ENCODE data around the gene ZDHHC16. TPM values are rescaled to one million over a fixed set of nuclear protein-coding genes. Genes with fewer than 3 reads are reported as not detected.

ZDHHC16 gene
- total and polyA plus RNA-seq, 2 donors from 2014 or later = 35.9 to 48.9 TPM

- H3K4me3 ChIP-seq (ENCODE audit: low read length in 3 of 3) = no peak overlapping the region
- no peak overlapping the region for H3K27ac ChIP-seq (ENCODE audit: low read depth in 2 of 2, low read length in 2 of 2)
- intact Hi-C loops (cut with DNase I) = no loop called here
- no peaks in the 10 kb centered on the region for H3K9me3 ChIP-seq (ENCODE audit: control insufficient read depth in 2 of 3, insufficient read depth in 1 of 3, low read length in 3 of 3)
- H3K4me1 ChIP-seq (ENCODE audit: control insufficient read depth in 2 of 3, insufficient read depth in 2 of 3, low read depth in 1 of 3, low read length in 3 of 3) = peaks cover 0 to 15% (median 7%) of the 10 kb centered on the region in 3 donors
- DNase-seq (no peak), FAIRE-seq (no peak)
- no peaks in the 10 kb centered on the region for H3K27me3 ChIP-seq (ENCODE audit: control insufficient read depth, insufficient read depth, low read length)
- no peak for TF ChIP-seq CTCF (IDR thresholded peaks at IDR 0.05; ENCODE audit: borderline replicate concordance, extremely low read depth, insufficient read depth)
- H3K36me3 ChIP-seq (ENCODE audit: control insufficient read depth in 2 of 3, insufficient read depth in 3 of 3, low read length in 3 of 3) = peaks cover 11 to 22% (median 15%) of the 10 kb centered on the region in 3 donors
- no peak overlapping the region for H3K9ac ChIP-seq (ENCODE audit: low read length in 3 of 3)
Measured at GRCh38 chr10:97428572-97428981, 17.4 kb upstream of the ZDHHC16 start.

- H3K4me3 ChIP-seq (ENCODE audit: low read length in 3 of 3) = no peak overlapping the region
- H3K4me1 ChIP-seq (ENCODE audit: control insufficient read depth in 2 of 3, insufficient read depth in 2 of 3, low read depth in 1 of 3, low read length in 3 of 3) = no peaks in the 10 kb centered on the region
- H3K27me3 ChIP-seq (ENCODE audit: control insufficient read depth, insufficient read depth, low read length) = no peaks in the 10 kb centered on the region
- no peaks in the 10 kb centered on the region for H3K9me3 ChIP-seq (ENCODE audit: control insufficient read depth in 2 of 3, insufficient read depth in 1 of 3, low read length in 3 of 3)
- no peak for TF ChIP-seq CTCF (IDR thresholded peaks at IDR 0.05; ENCODE audit: borderline replicate concordance, extremely low read depth, insufficient read depth)
- DNase-seq (peak in 1 of 5 donors; percentile 29), FAIRE-seq (no peak)
- H3K27ac ChIP-seq (ENCODE audit: low read depth in 2 of 2, low read length in 2 of 2) = no peak overlapping the region
- H3K36me3 ChIP-seq (ENCODE audit: control insufficient read depth in 2 of 3, insufficient read depth in 3 of 3, low read length in 3 of 3) = peaks cover 17 to 57% (median 24%) of the 10 kb centered on the region in 3 donors
- intact Hi-C loops (cut with DNase I) = no loop called here
- no peak overlapping the region for H3K9ac ChIP-seq (ENCODE audit: low read length in 3 of 3)
Measured at GRCh38 chr10:97434055-97434454, 11.9 kb upstream of the ZDHHC16 start.

- Histone ChIP-seq H3K4me3 (ENCODE audit: low read length in 3 of 3) (no peak overlapping the region), H3K9me3 (ENCODE audit: control insufficient read depth in 2 of 3, insufficient read depth in 1 of 3, low read length in 3 of 3) (no peaks in the 10 kb centered on the region), H3K27ac (ENCODE audit: low read depth in 2 of 2, low read length in 2 of 2) (no peak overlapping the region), H3K9ac (ENCODE audit: low read length in 3 of 3) (no peak overlapping the region), H3K27me3 (ENCODE audit: control insufficient read depth, insufficient read depth, low read length) (no peaks in the 10 kb centered on the region), H3K36me3 (ENCODE audit: control insufficient read depth in 2 of 3, insufficient read depth in 3 of 3, low read length in 3 of 3) (peaks cover 14 to 60% (median 25%) of the 10 kb centered on the region in 3 donors), H3K4me1 (ENCODE audit: control insufficient read depth in 2 of 3, insufficient read depth in 2 of 3, low read depth in 1 of 3, low read length in 3 of 3) (no peaks in the 10 kb centered on the region)
- no peak for DNase-seq
- intact Hi-C loops (cut with DNase I) = no loop called here
- FAIRE-seq = no peak
- no peak for TF ChIP-seq CTCF (IDR thresholded peaks at IDR 0.05; ENCODE audit: borderline replicate concordance, extremely low read depth, insufficient read depth)
Measured at GRCh38 chr10:97434557-97434956, 11.4 kb upstream of the ZDHHC16 start.

- intact Hi-C loops (cut with DNase I) = no loop called here
- H3K9me3 ChIP-seq (ENCODE audit: control insufficient read depth in 2 of 3, insufficient read depth in 1 of 3, low read length in 3 of 3) = no peaks in the 10 kb centered on the region
- no peak overlapping the region for H3K27ac ChIP-seq (ENCODE audit: low read depth in 2 of 2, low read length in 2 of 2)
- H3K9ac ChIP-seq (ENCODE audit: low read length in 3 of 3) = no peak overlapping the region
- H3K4me3 ChIP-seq (ENCODE audit: low read length in 3 of 3) = no peak overlapping the region
- FAIRE-seq (no peak), DNase-seq (no peak)
- no peaks in the 10 kb centered on the region for H3K27me3 ChIP-seq (ENCODE audit: control insufficient read depth, insufficient read depth, low read length)
- no peaks in the 10 kb centered on the region for H3K4me1 ChIP-seq (ENCODE audit: control insufficient read depth in 2 of 3, insufficient read depth in 2 of 3, low read depth in 1 of 3, low read length in 3 of 3)
- H3K36me3 ChIP-seq (ENCODE audit: control insufficient read depth in 2 of 3, insufficient read depth in 3 of 3, low read length in 3 of 3) = peaks cover 14 to 57% (median 25%) of the 10 kb centered on the region in 3 donors
- no peak for TF ChIP-seq CTCF (IDR thresholded peaks at IDR 0.05; ENCODE audit: borderline replicate concordance, extremely low read depth, insufficient read depth)
Measured at GRCh38 chr10:97435211-97435610, 10.8 kb upstream of the ZDHHC16 start.
